Spleen (tissue), 11 donors: ENCODE data around the gene GNPTAB. TPM values are rescaled to one million over a fixed set of nuclear protein-coding genes. Genes with fewer than 3 reads are reported as not detected.

Source experiments
- DNase-seq: peaks from one replicate; pipeline ENCODE4 v3.0.0-alpha.2; 2020
- H3K27ac ChIP-seq, 8 donors: fragments of 200-600 bp; sonication (generic) in 7 of 8; 1 replicate in 4 of 8; 2 replicates in 4 of 8; pipeline versions ENCODE4 v1.5.0 to v1.8.0; 2016 to 2021; ENCODE audit warnings: inconsistent platforms in 4 of 8, mild to moderate bottlenecking in 4 of 8, moderate library complexity in 1 of 8
- H3K27me3 ChIP-seq, 7 donors: fragments of 200-600 bp; sonication (generic) in 6 of 7; replicated peaks in 1 of 7; 1 replicate in 4 of 7; 2 replicates in 3 of 7; pipeline versions ENCODE4 v1.5.0 to v1.8.0; 2016 to 2021; ENCODE audit warnings: inconsistent platforms in 3 of 7, mild to moderate bottlenecking in 1 of 7
- H3K36me3 ChIP-seq, 6 donors: fragments of 200-600 bp; sonication (generic) in 5 of 6; 1 replicate in 4 of 6; 2 replicates in 2 of 6; pipeline versions ENCODE4 v1.5.0 to v1.8.0; 2016 to 2021; ENCODE audit warnings: inconsistent platforms in 2 of 6
- H3K4me1 ChIP-seq, 6 donors: fragments of 200-600 bp; sonication (generic) in 5 of 6; 1 replicate in 3 of 6; 2 replicates in 3 of 6; pipeline versions ENCODE4 v1.5.0 to v1.8.0; 2016 to 2021; ENCODE audit warnings: inconsistent platforms in 3 of 6
- H3K4me3 ChIP-seq, 8 donors: fragments of 200-600 bp; sonication (generic) in 7 of 8; 1 replicate in 4 of 8; 2 replicates in 4 of 8; pipeline versions ENCODE4 v1.5.0 to v1.8.0; 2016 to 2021; ENCODE audit warnings: inconsistent platforms in 4 of 8, mild to moderate bottlenecking in 4 of 8, moderate library complexity in 2 of 8
- H3K9me3 ChIP-seq, 8 donors: fragments of 200-600 bp; sonication (generic) in 7 of 8; 1 replicate in 4 of 8; 2 replicates in 4 of 8; pipeline versions ENCODE4 v1.5.0 to v1.8.0; 2016 to 2021; ENCODE audit warnings: inconsistent platforms in 4 of 8
- POLR2A ChIP-seq, 3 donors: fragments of 450-650 bp; IDR thresholded peaks; one replicate each; pipeline ENCODE4 v1.5.1; 2017; ENCODE audit warnings: antibody characterized with exemption in 3 of 3, mild to moderate bottlenecking in 1 of 3
- POLR2AphosphoS5 ChIP-seq, 3 donors: sonication (generic); formaldehyde crosslinking; IDR thresholded peaks; one replicate each; pipeline ENCODE4 v1.5.1; 2017; ENCODE audit warnings: antibody characterized with exemption in 3 of 3
- WGBS, 5 donors: extraction: QIAGEN DNeasy Blood & Tissue Kit in 3 of 5; methylation state at CpG; one replicate each; pipeline versions ENCODE4 v1.1.5 to v1.1.7; 2013 to 2018; 5-methylcytosine and 5-hydroxymethylcytosine counted together
- intact Hi-C: fragments of 100-400 bp; cut with DNase I; formaldehyde crosslinking; loops from one replicate; pipeline ENCODE4 v1.15.0; 2023; ENCODE audit warnings: low total_unique reads
- polyA plus RNA-seq, 3 donors: library from polyadenylated mRNA; stranded (reverse); fragments of 200-250 nt; gene quantifications; one replicate each; pipeline ENCODE4 v1.2.1, GENCODE V29; 2013
- total RNA-seq, 7 donors: library from RNA; depleted of rRNA in 3 of 7; stranded (reverse); fragments of >200 nt in 3 of 7; fragmentation: NEBNext Ultra II Directional in 4 of 7; extraction: Animal tissue kit (Norgen Biotek cat#: 25700) in 4 of 7; gene quantifications; one replicate each; pipeline versions ENCODE4 v1.1.0 to v1.2.1, GENCODE V29; 2016 to 2021
- TF ChIP-seq, protein P1 (sequence below), 11 experiments: fragments of 200-600 bp in 7 of 11; fragments of 450-650 bp in 4 of 11; sonication (generic) in 4 of 11; IDR thresholded peaks in 8 of 11; conservative IDR thresholded peaks in 3 of 11; 1 replicate in 7 of 11; 2 replicates in 4 of 11; pipeline versions ENCODE4 v1.4.0 to v1.8.0; 2016 to 2021; ENCODE audit warnings: antibody characterized with exemption in 11 of 11, inconsistent platforms in 4 of 11, mild to moderate bottlenecking in 1 of 11
- donor health status: healthy with polysubstance abuse.
- donor health status: DM: no; HTN: no; CAD: no; lungs with moderate emphysema.
- donor health status: DM: no; HTN: no; CAD: no.
- donor health status: Bipolar disorder and iron deficiency.
- donor health status: healthy.
- donor health status: DM: no; HTN: no; CAD: no.
- donor health status: DM: yes; HTN: yes; CAD: no.

The GNPTAB gene
- total and polyA plus RNA-seq, 10 donors = 9.3 to 90.8 (median 45.2) TPM

DNA sequence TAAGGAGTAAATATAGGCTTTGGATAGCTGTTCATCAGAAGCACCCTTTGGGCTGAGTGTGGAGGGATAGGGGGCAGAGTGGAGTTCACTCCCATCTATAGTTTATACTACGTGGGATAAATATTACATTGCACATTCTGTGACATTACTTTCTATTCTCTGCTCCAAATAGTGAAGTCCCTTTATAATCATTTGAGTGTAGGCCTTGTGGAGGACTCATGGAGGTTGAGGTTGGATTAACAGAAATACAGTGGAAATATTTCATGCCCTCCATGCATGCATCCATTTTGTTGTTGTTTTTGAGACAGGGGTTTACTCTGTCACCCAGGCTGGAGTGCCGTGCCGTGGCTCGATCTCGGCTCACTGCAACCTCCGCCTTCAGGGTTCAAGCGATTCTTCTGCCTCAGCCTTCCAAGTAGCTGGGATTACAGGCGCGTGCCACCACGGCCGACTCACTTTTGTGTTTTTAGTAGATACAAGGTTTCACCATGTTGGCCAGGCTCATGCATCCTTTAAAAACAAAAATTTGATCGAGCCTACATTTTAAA lies 131.9 kb downstream of the GNPTAB start:
- no peaks in the 10 kb centered on the region for H3K36me3 ChIP-seq
- 81 to 93% (median 84%) methylated on average over 12 of the region's 12 CpGs for WGBS, 5 donors
- TF ChIP-seq, protein P1, sequence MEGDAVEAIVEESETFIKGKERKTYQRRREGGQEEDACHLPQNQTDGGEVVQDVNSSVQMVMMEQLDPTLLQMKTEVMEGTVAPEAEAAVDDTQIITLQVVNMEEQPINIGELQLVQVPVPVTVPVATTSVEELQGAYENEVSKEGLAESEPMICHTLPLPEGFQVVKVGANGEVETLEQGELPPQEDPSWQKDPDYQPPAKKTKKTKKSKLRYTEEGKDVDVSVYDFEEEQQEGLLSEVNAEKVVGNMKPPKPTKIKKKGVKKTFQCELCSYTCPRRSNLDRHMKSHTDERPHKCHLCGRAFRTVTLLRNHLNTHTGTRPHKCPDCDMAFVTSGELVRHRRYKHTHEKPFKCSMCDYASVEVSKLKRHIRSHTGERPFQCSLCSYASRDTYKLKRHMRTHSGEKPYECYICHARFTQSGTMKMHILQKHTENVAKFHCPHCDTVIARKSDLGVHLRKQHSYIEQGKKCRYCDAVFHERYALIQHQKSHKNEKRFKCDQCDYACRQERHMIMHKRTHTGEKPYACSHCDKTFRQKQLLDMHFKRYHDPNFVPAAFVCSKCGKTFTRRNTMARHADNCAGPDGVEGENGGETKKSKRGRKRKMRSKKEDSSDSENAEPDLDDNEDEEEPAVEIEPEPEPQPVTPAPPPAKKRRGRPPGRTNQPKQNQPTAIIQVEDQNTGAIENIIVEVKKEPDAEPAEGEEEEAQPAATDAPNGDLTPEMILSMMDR (IDR thresholded peaks at IDR 0.05 in 8 of 11, conservative IDR thresholded peaks at IDR 0.05 in 3 of 11) = peak in 1 of 11 experiments; percentile 15
- TF ChIP-seq POLR2A (IDR thresholded peaks at IDR 0.05) = no peak
- intact Hi-C loops = no loop called here
- peak overlapping the region in 7 of 8 donors; percentile 89 to 97 (median 93) for H3K27ac ChIP-seq
- no peaks in the 10 kb centered on the region for H3K9me3 ChIP-seq
- H3K27me3 ChIP-seq = no peaks in the 10 kb centered on the region
- H3K4me1 ChIP-seq = peaks cover 14 to 80% (median 53%) of the 10 kb centered on the region in 6 donors
- H3K4me3 ChIP-seq = peak overlapping the region; percentile 65 to 90 (median 78)
- no peak for DNase-seq

- H3K4me1 ChIP-seq = peaks cover 14 to 73% (median 53%) of the 10 kb centered on the region in 6 donors
- DNase-seq = peak; percentile 91
- H3K36me3 ChIP-seq = no peaks in the 10 kb centered on the region
- WGBS, 5 donors = 0 to 1% (median 1%) methylated on average over 23 to 67 of the region's 67 CpGs
- H3K27ac ChIP-seq = peak overlapping the region; percentile 86 to 97 (median 92)
- TF ChIP-seq POLR2A (IDR thresholded peaks at IDR 0.05) (no peak), POLR2AphosphoS5 (IDR thresholded peaks at IDR 0.05) (peak; percentile 24 to 67 (median 62))
- TF ChIP-seq, protein P1 (IDR thresholded peaks at IDR 0.05 in 8 of 11, conservative IDR thresholded peaks at IDR 0.05 in 3 of 11) = no peak
- H3K4me3 ChIP-seq = peak overlapping the region; percentile 65 to 90 (median 78)
- no peaks in the 10 kb centered on the region for H3K9me3 ChIP-seq
- intact Hi-C loops = no loop called here
- no peaks in the 10 kb centered on the region for H3K27me3 ChIP-seq
Measured at GRCh38 chr12:101697930-101698799, 132.6 kb downstream of the GNPTAB start.

GRCh38 chr12:101697197-101697929 lies 133.4 kb downstream of the GNPTAB start, which contains the start of gene CHPT1:
CHPT1 (plus strand) TSS chr12:101697640; CDS start chr12:101697862, 222 bp downstream.
- peaks cover 14 to 65% (median 50%) of the 10 kb centered on the region in 6 donors for H3K4me1 ChIP-seq
- WGBS, 5 donors = 0 to 2% (median 0%) methylated on average over 12 to 80 of the region's 80 CpGs
- peak within 1 kb of the TSS; percentile 86 to 97 (median 92) for H3K27ac ChIP-seq
- peak within 1 kb of the TSS; percentile 65 to 90 (median 78) for H3K4me3 ChIP-seq
- DNase-seq = peak; percentile 95
- no peaks in the 10 kb centered on the region for H3K36me3 ChIP-seq
- TF ChIP-seq, protein P1 (IDR thresholded peaks at IDR 0.05 in 8 of 11, conservative IDR thresholded peaks at IDR 0.05 in 3 of 11) = no peak
- peak; percentile 87 to 91 (median 90) for TF ChIP-seq POLR2AphosphoS5 (IDR thresholded peaks at IDR 0.05)
- peak; percentile 19 to 59 (median 55) for TF ChIP-seq POLR2A (IDR thresholded peaks at IDR 0.05)
- intact Hi-C loops = no loop called here
- no peaks in the 10 kb centered on the region for H3K9me3 ChIP-seq
- no peaks in the 10 kb centered on the region for H3K27me3 ChIP-seq
